GM19438 (cell line): ENCODE measurements around the gene SLC1A7.
"Not testable (repeated sequence)": the region's sequence is repeated elsewhere in the genome, so short reads cannot be mapped to it uniquely, and the experiment has no call there.

Source experiments
- ATAC-seq: cut with Tn5 transposase; IDR thresholded peaks from one replicate; pipeline ENCODE4 v1.9.1; 2021; ENCODE audit warnings: low read depth; ENCODE audit not compliant: unreplicated experiment

SLC1A7 gene

DNA sequence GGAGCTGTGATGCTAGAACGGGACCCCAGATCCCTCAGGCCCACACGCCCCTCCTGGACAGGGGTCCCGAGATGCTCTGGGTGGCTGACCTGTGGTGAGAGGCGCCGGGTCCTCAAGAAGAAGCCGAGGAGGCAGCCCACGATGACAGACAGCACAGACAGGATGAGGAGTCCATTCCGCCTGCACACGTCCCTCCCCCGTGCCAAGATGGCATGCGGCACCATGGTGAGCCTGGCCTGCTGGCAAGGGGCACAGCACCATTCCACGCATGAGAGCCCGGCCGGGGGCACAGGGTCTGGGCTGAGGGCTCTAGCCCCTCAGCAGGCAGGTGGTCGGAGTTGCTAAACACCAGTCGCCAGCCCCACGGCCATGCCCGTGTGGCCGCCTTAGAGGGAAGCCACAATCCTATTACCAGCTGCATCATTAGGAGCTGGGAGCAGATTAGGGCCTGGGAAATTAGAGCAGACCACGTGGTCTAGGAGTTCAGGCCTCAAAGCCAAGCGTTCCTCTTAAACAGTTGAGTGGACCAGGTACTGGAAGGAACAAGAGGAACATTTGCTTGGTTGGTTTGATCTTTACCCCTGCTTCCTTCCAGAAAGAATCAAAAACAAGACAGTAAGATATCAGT is at the start of gene SLC1A7:
TSS of gene SLC1A7 (minus strand) at position 413 of the 628 bp plus-strand sequence. CDS start at position 224, 189 bp downstream.
- ATAC-seq = no peak

DNA sequence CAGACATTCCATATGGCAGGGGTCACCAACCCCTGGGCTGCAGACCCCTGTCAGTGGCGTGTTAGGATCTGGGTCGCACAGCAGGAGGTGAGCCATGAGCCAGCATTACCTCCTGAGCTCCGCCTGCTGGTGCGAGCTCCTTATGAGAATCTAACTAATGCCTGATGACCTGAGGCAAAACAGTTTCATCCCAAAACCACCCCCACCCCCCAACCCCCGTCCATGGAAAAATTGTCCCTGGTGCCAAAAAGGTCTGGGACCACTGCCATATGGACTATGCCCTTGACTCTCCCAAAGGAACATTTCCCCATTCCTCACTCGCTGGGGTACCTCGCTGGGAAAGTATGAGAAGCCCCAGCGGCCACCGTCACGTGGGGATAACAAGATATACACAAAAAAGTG is 47.8 kb upstream of the SLC1A7 start:
- no peak for ATAC-seq

DNA sequence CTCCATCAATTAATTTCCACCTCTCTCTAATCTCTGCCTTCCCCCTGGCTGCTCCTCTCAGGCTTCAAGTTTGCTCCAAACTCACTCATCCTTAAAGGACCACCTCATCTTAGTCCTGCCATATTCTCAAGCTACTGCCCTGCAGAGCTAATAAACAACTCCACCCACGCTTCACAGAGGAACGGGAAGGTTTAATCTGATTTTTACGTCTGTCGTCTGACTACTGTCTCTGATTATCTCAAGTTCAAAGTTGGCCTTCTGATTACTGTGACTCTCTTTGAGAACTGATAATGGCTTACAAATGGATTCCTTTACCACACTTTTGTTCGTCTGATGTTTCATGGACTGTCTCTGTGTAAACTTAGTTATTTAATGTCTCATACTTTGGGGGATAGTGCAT is 46.6 kb upstream of the SLC1A7 start:
- no peak for ATAC-seq

GRCh38 chr1:53188099-53188498 is 45.7 kb upstream of the SLC1A7 start:
- ATAC-seq = no peak

GRCh38 chr1:53187401-53187800 is 45.0 kb upstream of the SLC1A7 start:
- ATAC-seq = no peak

DNA sequence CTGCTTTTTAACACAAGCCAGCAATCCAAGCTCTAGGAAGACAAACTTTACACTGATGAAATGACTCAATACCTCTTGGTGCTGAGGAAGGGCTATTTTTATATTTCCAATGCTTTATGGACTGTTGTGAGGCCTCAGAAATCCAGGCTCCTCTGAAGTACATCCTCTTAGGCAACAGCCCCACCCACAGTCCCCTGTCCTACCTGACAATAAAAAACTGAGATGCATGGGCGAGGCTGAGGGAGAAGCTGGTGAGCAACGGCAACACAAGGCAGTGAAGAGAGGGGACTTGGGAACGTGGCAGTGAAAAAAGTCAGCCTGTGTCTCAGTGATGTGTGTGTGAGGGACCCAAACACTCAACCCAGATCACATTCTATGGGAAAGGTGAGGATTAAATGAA is 44.1 kb upstream of the SLC1A7 start:
- no peak for ATAC-seq

- not testable (repeated sequence) for ATAC-seq
Measured at GRCh38 chr1:53185955-53186297, 43.5 kb upstream of the SLC1A7 start.

- no peak for ATAC-seq
Measured at GRCh38 chr1:53183095-53183990, 40.9 kb upstream of the SLC1A7 start.

DNA sequence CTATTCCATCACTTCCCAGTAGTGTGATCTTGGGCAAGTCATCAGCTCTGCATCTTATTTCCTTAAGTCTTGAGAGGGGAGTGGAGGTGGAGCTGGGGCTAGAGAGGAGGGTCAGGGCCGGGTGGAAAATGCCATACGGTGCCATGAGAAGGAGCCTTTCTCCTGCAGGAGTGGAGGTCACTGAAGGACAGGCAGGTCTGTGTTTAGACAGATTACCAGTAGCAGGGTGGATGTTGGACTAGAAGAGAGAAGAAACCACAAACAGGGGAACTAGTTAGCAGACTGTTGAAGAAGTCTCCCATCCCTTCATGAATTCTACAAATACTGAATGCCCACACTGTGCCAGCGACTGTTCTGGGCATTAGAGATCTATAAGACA is 40.3 kb upstream of the SLC1A7 start:
- ATAC-seq = no peak

DNA sequence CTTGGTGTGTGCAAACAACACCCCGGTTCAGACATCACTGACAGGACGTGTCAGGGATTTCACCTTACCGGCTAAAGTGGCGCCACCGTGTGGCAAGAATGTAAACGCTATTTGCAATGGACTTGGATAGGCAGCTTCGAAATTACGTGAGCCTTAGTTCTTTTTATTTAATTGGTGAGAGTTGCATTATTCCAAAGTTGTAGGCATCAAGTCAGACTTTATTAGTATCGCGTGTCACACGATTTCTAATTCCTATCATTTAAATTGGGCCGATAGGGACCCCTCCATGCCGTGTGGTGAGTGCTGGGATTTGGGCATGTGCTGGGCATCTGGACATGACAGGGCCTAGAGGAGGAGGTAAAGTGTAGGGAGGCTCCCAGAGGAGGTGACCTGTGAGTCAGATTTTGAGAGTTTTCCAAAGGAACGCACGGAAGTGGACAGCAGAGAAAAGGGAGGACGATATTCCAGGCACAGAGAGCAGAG is 39.7 kb upstream of the SLC1A7 start:
- ATAC-seq = no peak

GRCh38 chr1:53180951-53181350 is 38.5 kb upstream of the SLC1A7 start:
- no peak for ATAC-seq

GRCh38 chr1:53180226-53180625 is 37.8 kb upstream of the SLC1A7 start:
- ATAC-seq = no peak

DNA sequence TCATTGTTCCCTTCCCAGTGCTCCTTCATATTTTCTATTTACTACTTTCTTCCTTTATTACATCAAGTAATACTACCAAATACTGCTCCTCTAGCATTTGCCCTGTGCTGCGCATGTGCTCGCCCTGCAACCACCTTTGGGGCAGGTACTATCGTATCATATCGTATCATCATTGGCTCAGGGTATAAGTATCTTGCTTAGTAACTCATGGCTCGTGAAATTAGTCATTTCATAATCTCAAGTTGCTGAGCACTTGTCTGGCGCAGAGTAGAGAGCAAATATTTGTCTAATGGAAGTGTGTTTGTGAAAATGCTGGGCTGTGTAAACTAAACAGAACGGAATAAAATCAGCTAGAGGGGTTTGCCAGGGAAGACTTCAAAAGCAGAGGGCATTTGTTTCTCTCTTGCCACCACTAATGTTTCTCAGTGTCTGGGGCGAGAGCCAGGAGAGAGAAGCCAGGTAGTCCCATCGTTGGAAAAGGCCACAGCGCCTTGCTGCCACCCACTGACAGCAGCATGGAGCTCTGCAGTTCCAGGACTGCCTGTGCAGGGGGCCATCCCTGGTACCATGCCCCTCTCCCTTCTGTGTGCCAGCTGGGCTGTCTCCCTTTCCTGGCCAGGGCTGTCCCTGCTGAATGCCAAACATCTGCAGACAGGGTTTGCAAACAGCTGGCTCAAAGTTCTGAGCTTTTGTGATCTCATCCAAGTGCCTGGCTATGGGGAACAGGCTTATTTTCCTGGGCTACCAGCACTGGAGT is 34.2 kb upstream of the SLC1A7 start:
- ATAC-seq = no peak

DNA sequence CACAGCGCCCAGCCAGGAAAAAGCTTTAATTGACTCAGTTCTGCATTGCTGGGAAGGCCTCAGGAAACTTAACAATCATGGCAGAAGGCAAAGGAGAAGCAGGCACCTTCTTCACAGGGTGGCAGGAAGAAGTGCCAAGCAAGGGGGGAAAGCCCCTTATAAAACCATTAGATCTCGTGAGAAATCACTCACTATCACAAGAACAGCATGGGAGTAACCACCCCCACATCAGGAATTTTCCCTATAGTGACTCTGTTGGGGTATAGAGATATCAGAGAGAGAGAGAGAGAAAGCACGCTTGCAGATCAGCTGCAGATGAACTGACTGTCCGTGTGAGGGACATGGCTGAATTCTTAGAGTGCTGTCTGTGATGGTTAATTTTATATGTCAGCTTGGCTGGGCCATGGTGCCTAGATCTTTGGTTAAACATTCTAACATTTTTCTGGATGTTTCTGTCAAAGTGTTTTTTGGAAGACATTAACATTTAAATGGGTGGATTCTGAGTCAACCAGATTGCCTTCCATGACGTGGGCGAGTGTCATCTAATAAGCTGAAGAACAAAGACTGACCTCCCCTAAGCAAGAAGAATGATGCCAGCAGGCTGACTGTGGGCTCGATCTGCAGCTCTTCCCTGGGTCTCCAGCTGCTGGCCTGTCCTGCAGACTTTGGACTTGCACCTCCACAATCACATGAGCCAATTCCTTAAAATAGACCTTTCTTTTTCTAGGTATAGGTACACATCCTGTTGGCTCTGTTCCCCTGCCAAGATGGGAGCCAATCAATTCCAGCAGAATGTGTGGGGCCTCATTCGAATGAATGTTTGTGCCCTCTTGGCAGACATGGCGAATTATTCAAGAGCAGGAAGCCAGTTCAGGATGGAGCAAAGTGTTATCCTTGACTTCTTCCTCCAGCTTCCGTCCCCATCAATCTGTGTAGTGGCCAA is 32.8 kb upstream of the SLC1A7 start:
- no peak for ATAC-seq

DNA sequence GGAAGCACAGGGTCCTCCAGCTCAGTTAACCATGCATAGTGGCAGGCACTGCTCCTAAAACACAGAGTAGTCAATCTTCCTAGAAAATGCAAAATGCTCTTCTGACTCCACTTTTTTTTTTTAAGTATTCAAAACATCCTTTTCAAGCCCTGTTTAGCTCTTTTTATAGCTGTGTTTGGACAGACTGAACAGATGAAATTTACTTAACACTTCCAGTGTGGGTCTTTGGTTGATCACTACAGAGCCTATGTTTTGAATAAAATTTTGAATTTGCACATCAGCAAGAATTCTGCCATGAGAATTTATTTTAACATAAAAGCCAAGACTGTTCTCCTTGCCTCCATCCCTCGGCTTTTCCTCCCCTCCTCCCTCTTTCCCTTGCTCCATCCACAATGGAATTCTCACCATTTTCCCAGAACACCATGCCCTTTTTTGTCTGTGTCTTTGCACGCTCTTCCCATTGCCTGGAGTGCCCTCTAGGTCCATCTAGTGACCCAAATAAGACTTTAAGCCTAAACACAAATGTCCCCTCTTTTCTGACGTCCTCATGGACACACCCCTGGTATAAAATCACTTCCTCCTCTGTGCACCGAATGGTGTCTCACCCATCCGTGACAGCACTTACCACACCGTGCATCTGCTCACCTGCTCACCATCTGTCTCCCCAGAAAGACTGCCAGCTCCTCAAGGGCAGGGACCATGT is 30.1 kb upstream of the SLC1A7 start:
- ATAC-seq = no peak

DNA sequence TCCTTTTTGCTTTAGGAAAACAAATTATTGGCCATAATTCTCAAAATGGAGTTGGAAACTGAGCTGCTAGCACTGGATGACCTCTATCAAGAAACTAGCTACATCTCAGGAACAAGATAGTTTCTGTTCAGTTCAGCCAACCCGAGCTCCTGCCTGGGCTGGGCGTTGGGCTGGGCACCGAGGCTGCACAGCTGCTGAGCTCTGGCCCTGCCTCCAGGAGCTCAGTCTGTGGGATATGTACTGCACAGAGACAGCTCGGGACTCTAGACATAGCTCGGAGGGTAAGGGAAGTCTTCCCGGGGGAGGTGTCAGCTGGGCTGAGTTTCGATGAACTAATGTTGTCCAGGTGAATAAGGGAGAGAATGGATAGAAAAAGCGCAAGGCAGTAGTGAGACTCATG is 24.5 kb upstream of the SLC1A7 start:
- ATAC-seq = no peak

DNA sequence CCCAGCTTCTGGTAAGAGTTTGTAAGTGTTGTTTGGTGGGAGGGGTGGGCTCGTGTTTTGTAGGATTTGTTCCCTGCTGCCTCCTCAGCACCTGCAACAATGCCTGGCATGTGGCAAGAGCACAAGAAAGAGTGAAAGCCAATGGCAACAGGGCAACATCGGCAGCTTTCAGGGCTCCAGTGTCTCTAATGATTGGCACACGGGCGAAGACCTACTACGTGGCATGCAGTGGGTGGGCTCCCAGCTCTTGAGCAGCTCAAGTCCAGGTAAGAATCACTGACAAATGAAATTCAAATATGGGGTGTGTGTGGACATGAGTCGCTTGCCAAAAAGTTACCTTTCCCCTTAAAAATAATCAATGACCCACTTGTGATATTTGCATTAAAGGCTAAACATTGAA is 23.9 kb upstream of the SLC1A7 start:
- no peak for ATAC-seq

DNA sequence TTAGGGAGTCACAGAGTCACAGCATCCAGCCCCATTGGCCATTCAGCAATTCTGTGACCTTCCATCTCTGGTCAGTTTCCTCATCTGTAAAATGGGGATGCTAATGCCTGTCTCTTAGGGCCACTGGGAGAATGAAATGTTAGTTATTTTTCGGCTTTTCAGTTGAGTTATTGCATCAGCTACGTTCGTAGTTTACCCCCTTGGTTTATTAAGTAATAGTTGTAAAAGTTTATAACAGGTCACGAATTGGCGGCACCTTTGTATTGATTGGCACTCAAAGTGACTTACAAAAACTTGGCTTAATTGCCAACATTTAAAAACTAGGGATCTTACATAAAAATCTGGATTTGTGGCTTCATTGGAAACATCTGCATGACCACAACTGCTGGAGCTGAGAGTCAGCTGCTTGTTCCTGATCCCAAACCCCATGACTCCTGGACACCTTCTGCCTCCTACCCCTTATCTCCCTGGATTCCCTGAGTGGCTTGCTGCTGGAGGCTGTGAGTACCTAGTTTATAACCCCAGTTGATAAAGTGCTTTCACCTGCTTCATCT is 23.0 kb upstream of the SLC1A7 start:
- ATAC-seq = no peak

DNA sequence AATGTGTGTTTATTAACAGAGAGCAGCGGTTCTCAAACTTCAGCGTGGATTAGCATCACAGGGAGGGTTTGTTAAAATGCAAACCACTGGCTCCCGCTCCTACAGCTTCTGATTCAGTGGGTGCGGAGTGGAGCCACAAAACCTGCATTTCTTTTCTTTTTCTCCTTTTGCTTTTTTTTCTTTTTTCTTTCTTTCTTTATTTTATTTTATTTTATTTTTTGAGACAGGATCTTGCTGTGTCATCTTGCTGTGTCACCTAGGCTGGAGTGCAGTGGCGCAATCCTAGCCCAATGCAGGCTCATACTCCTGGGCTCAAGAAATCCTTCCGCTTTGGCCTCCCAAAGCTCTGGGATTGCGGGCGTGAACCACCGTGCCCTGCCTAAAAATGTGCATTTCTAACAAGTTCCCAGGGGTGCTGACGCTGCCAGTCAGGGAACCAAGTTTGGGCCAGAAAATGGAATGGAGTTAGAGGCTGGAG is 20.9 kb upstream of the SLC1A7 start:
- no peak for ATAC-seq
